ENCODE data around the gene AQP5. TPM values are rescaled to one million over a fixed set of nuclear protein-coding genes. Genes with fewer than 3 reads are reported as not detected.

Gene AQP5
- total and polyA plus RNA-seq, 2 of the 8 experiments (the other 6 are each of a cell fraction or from before 2014, with no cell fraction given) = 2.5 to 3.2 TPM

- TF ChIP-seq ZNF274 (IDR thresholded peaks at IDR 0.05; ENCODE audit: borderline replicate concordance, extremely low read depth, low read length) = no peak
These were observed 10.5 kb downstream of the AQP5 start (continued) for GRCh38 chr12:49972129-49972528.

Measured in H1 (cell line).